CD4-positive, alpha-beta T cell treated with Interleukin-15 for 4 hours (primary cell): Measurements from ENCODE around the gene TMIGD1.

Experiments used
- DNase-seq: peaks from one replicate; pipeline ENCODE4 v3.0.0-alpha.2; 2020; ENCODE audit warnings: low spot score

TMIGD1 gene

GRCh38 chr17:30326809-30327208 lies 7.0 kb downstream of the TMIGD1 start:
- no peak for DNase-seq

DNA sequence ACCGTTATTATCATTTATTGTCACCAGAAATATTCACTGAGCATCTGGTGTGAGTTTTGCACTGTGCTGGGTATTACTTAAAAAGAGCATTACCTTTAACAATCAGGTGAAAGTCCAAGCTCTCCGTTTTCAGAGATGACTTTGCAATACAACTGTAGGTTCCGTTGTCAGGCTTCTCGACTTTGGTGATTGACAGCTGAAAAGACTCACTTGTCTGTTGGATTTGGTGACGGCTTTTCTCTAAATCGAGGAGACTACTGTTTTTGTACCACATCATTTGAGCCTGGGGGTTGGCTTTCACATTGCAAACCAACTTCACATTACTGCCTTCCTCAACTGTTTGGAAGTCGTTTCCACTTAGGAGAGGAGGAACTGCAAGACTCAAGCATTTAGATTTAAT lies 9.1 kb downstream of the TMIGD1 start:
- no peak for DNase-seq

DNA sequence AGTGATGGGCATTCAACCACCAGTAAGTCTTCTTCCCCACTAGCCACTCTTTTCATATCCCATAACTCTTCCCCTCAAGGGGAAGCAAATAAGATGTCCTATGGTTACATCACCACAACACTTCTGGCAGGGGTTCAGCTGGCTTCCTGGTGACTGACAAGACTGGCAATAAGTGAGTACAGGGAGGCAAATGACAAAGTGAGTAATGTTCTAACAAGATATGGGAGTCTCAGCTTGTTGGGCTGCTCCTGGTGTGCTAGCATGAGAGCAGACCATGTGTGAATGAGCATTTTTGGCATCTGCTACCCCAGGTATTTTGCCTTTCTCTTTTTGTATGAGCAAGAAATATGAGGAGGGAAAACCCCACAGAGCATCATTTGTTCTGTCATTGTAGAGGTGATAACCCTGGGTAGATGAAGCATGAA lies 9.9 kb downstream of the TMIGD1 start:
- DNase-seq, result peak; percentile 53

GRCh38 chr17:30323262-30323894 lies 10.5 kb downstream of the TMIGD1 start:
- peak; percentile 58 for DNase-seq

DNA sequence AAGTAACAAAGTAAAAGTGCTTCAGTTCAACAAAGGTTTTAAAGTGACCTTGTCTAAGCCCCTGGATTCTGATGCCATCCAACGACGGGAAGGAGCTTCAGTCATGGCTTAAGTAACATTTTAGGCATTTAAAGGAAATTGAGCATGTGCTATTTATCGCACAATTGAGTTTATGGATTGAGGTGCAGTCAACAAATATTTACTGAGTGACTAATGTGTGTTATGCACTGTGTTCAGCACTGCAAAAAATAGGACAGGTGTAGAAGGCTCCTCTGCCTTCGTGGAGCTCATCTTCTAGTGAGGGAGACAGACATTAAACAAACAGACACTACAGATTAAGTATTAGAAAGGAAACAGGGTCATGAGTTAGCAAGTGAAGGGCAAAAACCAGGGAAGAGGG lies 12.5 kb downstream of the TMIGD1 start:
- DNase-seq, result no peak

DNA sequence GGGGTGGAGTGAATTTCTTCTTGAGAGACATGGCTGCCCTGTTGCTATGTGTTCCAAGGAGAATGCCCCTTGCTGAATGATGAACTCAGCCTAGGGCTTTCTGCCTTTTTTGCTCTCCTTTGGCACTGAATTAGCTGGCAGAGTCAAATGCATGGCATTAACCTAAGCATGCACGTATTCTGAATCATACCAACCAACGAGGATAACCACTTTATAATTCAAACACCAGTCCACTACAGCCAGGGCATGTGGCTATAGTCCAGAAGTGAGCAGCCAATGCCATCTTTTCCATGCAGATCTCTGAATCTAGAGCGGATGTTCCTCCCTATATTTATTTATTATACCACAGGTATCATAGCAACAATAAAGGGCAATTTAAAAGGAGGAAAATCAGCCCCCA lies 15.7 kb downstream of the TMIGD1 start:
- DNase-seq, result no peak

GRCh38 chr17:30316736-30317135 lies 17.1 kb downstream of the TMIGD1 start:
- no peak for DNase-seq

GRCh38 chr17:30315106-30315505 lies 18.8 kb downstream of the TMIGD1 start:
- no peak for DNase-seq

GRCh38 chr17:30314474-30314873 lies 19.4 kb downstream of the TMIGD1 start:
- DNase-seq, result no peak

DNA sequence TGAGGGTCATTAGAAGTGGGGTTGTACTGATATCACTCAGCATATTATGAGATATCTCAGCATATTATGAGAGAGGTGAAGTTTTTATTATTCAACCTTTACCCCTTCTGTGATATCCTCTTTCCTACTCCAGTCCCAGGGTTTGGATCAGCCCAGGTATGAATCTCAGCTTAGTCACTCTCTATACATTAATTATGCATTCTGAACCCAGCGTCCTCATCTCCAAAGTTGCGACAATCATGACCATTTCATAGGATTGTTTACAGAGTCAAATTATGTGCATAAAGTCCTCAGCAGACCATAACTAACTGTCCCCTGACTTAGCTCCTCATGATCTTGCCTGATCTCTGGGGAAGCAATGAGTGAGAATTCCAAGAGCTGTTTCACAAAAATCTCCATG lies 21.6 kb downstream of the TMIGD1 start:
- DNase-seq, result no peak

GRCh38 chr17:30310562-30310961 lies 23.3 kb downstream of the TMIGD1 start:
- DNase-seq, result no peak

DNA sequence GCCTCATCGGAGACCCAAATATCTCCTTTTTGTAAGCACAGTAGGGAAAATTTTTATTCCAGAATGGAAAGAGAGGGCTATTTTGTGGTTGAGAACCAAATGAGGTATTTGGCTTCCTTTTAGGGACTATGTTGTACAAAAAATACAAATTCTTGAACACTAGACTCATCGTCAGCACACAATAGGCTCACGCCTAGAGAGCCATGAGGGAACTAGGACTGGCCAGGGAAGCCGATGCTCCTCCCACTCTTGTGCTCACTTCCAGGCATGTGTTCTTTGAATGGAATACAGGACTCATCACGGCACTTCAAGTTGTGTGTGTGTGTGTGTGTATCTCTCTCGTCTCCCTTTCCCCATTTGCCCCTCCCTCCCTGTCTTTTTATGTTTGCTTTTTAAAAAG lies 24.3 kb downstream of the TMIGD1 start:
- DNase-seq, result no peak

GRCh38 chr17:30308406-30308805 lies 25.5 kb downstream of the TMIGD1 start:
- no peak for DNase-seq

- DNase-seq, result no peak
Observed at GRCh38 chr17:30304778-30305177, 29.1 kb downstream of the TMIGD1 start.

DNA sequence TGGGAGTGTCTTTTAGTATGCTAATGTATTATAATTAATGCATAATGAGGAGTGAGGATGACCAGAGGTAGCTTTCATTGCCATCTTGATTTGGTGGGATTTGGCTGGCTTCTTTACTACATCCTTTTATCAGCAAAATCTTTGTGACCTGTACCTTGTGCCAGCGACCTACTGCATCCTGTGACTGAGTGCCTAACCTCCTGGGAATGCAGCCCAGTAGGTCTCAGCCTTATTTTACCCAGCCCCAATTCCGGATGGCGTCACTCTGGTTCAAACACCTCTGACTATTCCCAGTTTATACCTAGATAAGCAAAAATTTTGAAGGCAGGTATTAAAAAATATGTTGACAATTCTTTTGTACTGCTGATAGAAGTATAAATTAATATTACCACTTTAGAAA lies 31.6 kb downstream of the TMIGD1 start:
- no peak for DNase-seq

- no peak for DNase-seq
Observed at GRCh38 chr17:30300818-30301217, 33.0 kb downstream of the TMIGD1 start.

DNA sequence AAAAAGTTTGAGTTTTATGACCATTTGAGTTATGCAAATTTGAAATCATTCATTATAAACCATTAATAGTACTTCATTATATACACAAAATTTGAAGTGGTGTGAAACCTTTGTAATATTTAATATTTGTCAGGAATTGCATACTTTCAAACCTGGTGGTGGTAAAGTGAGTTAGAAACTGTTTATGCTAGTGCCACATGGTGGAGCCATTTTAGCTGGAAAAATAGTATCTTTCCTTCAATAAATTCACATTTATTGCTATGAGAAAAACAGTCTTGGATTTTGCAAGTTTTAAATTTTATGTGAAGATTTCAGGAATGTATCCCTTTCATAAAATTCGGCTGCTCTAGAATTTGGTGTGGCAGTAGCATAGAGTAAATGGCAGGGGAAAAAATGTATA lies 34.9 kb downstream of the TMIGD1 start:
- DNase-seq, result no peak

DNA sequence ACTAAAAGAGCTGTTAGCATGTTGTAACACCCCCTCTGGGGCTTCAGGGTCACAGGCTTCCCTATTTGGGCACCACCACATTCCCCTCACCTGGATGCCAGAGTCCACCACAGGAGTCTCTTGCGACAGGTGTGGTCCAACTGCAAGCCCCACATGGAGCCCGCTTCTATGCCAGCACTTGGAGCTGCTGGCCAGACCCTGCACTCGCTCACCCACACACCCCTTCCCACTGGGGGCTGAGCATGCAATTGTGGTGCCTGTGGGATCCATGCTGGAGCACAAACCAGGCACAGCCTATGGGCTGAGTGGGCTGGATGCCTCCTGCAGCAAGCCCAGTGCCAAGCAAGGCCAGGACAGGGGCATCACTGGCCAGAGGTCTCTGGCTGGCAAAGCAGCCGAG lies 36.1 kb downstream of the TMIGD1 start:
- no peak for DNase-seq

GRCh38 chr17:30296499-30297080 lies 37.3 kb downstream of the TMIGD1 start:
- DNase-seq, result no peak

DNA sequence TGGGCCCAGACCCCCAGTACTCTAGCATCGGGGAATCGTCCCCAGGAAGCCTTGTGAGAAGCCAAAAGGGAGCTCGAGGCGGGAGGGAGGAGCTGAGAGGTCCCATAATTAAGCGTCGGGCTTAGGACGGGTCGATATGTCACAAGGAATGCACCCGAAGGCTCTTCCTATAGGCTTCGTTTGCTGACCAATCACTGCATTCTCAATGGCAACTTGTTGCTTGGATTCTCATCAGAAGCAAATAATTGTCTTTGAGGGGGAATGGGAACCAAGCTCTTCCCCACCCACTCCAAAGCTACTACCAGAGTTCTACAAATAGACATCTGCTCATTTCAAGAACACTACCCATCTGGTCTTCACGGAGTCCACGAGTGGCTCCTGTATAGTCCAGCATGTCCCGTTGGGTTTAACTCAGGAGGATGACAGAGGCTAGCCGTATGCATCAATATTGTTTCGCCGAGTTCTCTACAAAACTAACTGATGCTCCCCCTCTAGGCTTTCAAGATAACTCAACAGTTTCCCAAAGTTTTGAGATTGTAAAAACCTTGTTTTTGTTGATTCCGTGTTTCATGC lies 41.5 kb downstream of the TMIGD1 start:
- no peak for DNase-seq

DNA sequence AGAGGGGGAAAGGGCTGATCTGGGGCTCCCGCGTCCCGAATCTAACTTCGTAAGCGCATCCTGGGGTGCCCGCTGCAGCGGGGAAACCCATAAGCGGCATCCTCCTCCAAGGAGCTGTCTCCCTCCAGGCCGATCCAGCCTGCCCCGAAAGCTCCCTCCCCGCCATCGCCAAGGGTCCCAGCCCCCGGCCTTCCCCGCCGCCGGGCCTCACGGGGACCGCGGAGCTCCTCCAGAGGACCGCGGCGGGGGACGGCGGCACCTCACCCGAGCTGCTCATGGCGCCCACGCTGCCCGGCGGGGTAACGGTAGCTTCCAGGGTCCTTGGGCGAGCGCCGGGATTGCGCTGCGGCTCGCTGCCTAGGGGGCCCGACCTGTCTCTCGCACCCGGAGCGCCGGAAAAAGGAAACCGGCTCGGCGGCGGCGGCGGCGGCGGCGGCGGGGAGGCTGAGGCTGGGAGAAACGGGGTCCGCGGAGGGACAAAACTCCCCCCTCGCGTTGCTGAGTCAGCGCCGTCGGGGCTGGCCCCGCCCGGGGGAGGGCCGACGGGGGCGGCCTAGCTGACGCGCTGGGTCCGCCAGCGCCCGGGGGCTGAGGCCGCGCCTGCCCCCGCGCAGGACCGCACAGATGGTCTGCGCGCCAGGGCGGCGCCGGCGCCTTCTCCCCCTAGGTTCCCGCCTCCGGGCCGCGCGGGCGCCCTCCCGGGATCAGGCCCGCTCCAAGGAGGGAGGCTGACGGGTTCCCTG lies 42.1 kb downstream of the TMIGD1 start, which contains the start of gene BLMH:
Gene BLMH, minus strand, starts transcription at position 402 of the 743 bp plus-strand sequence. Its CDS starts 125 bp downstream, at position 277.
- DNase-seq, result peak; percentile 85

- DNase-seq, result peak; percentile 24
Observed at GRCh38 chr17:30290696-30291542, 42.9 kb downstream of the TMIGD1 start.
